ENCODE measurements around the gene HINT3. TPM values are rescaled to one million over a fixed set of nuclear protein-coding genes. Genes with fewer than 3 reads are reported as not detected.
A peak's percentile ranks its signal among the peaks of the same experiment; 100 is the strongest.

The HINT3 gene
- total and polyA plus RNA-seq, 2 of the 13 experiments (the other 11 are each of a cell fraction or from before 2014, with no cell fraction given), result 3.1 to 22.8 TPM

- TF ChIP-seq PAXIP1 (CRISPR knock-in tag; conservative IDR thresholded peaks at IDR 0.05) (peak; percentile 42; the same call in 1 of the 2 replicates), JUN (CRISPR knock-in tag; IDR thresholded peaks at IDR 0.05) (peak; percentile 55; the same call in 1 of the 2 replicates), SOX6 (IDR thresholded peaks at IDR 0.05) (no peak), SOX6 (CRISPR knock-in tag; IDR thresholded peaks at IDR 0.05) (peak; percentile 45; the same call in 1 of the 2 replicates), ZMYM3 (CRISPR knock-in tag; IDR thresholded peaks at IDR 0.05) (0 out of 2 replicates have a peak, but pooled peaks have one; percentile 33), SALL1 (CRISPR knock-in tag; IDR thresholded peaks at IDR 0.05) (peak; percentile 38; the same call in 1 of the 2 replicates), ZNF333 (CRISPR knock-in tag; IDR thresholded peaks at IDR 0.05; ENCODE audit: borderline replicate concordance) (0 out of 2 replicates have a peak, but pooled peaks have one; percentile 31), IKZF5 (CRISPR knock-in tag; IDR thresholded peaks at IDR 0.05) (no peak), ZNF737 (CRISPR knock-in tag; IDR thresholded peaks at IDR 0.05; ENCODE audit: borderline replicate concordance) (no peak), ZNF572 (CRISPR knock-in tag; IDR thresholded peaks at IDR 0.05) (0 out of 2 replicates have a peak, but pooled peaks have one; percentile 59), ZNF292 (CRISPR knock-in tag; IDR thresholded peaks at IDR 0.05; ENCODE audit: borderline replicate concordance, low read depth) (peak; percentile 33), BORCS8-MEF2B (CRISPR knock-in tag; IDR thresholded peaks at IDR 0.05) (0 out of 2 replicates have a peak, but pooled peaks have one; percentile 29), ZBTB26 (CRISPR knock-in tag; IDR thresholded peaks at IDR 0.05; ENCODE audit: borderline replicate concordance) (peak; percentile 62; the same call in 1 of the 2 replicates), TCF7 (IDR thresholded peaks at IDR 0.05; ENCODE audit: low read depth) (0 out of 2 replicates have a peak, but pooled peaks have one; percentile 11), RXRB (CRISPR knock-in tag; IDR thresholded peaks at IDR 0.05; ENCODE audit: borderline replicate concordance) (peak; percentile 54), ZSCAN29 (CRISPR knock-in tag; conservative IDR thresholded peaks at IDR 0.05) (peak; percentile 52; the same call in 1 of the 2 replicates), ZNF605 (CRISPR knock-in tag; IDR thresholded peaks at IDR 0.05) (0 out of 2 replicates have a peak, but pooled peaks have one; percentile 23), ESRRA (CRISPR knock-in tag; IDR thresholded peaks at IDR 0.05; ENCODE audit: low read depth) (0 out of 2 replicates have a peak, but pooled peaks have one; percentile 17), ZNF556 (CRISPR knock-in tag; IDR thresholded peaks at IDR 0.05; ENCODE audit: borderline replicate concordance) (0 out of 2 replicates have a peak, but pooled peaks have one; percentile 8), ZNF724P (CRISPR knock-in tag; IDR thresholded peaks at IDR 0.05; ENCODE audit: borderline replicate concordance) (no peak), FOSL1 (CRISPR knock-in tag; IDR thresholded peaks at IDR 0.05; ENCODE audit: borderline replicate concordance) (peak; percentile 43; the same call in 1 of the 2 replicates), ARID2 (CRISPR knock-in tag; IDR thresholded peaks at IDR 0.05; ENCODE audit: borderline replicate concordance) (no peak)
Observed at GRCh38 chr6:125942672-125943527, 13.7 kb upstream of the HINT3 start (continued).
